ENCODE measurements around the gene ALPP.
"Not testable (repeated sequence)": the region's sequence is repeated elsewhere in the genome, so short reads cannot be mapped to it uniquely, and the experiment has no call there.

Gene ALPP

DNA sequence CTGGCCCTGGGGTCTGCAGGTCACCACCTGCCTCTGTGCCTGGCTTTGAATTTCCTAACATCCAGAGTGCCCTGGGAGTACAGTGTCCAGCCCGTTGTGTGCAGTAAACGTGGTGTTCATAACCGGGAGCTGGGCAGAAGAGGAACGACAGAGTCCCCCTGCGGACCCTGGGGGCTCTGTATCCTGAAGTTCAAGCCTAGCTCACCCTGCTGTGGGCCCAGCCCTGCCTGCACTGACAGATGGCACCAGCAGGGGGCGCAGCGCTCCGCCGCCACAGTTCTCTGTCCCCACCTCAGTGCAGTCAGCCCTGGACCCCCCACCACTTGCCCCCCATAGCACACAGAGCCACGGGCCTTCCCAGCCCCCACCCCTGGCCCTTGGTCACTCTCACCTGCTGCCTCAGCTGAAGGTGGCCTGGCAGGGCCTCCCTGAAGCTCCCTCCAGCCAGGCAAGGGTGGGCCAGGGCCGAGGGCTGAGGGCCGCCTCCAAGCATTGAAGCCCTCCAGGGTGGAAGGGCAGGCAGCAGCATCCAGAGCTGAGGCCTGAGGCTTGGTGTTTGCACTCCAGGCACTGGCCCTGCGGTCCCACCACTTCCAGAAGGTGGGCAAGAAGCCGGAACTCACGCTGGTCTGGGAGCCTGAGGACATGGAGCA, 43.2 kb upstream of the ALPP start:
- H3K27ac ChIP-seq (ENCODE audit: low read depth, low read length); H3K36me3 ChIP-seq (ENCODE audit: control insufficient read depth, insufficient read depth, low read length); H3K9me3 ChIP-seq (ENCODE audit: control insufficient read depth, insufficient read depth, low read depth, low read length); H3K27me3 ChIP-seq (ENCODE audit: control insufficient read depth, insufficient read depth, low read length); H3K4me3 ChIP-seq (ENCODE audit: low read depth, low read length); H3K9ac ChIP-seq (ENCODE audit: low read length); H3K4me1 ChIP-seq (ENCODE audit: control insufficient read depth, insufficient read depth, low read length): not testable (repeated sequence)

DNA sequence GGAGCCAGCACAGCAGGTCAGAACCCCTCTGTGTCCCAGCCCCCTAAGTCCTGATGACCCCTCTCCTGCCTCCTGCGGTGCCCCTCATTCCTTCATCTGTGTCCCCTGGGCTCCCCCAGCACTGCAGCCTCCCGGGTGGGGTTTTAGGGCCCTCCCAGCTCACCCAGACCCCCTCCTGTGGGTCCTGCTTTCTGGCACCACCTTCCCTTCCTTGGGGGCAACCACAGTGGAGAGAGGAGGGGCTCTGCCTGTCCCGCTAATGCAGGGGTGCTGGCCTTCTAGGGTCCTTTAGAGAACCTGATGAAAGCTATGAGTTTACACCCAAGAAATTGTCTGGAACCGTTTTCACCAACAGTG, 42.7 kb upstream of the ALPP start:
- H3K27me3 ChIP-seq (ENCODE audit: control insufficient read depth, insufficient read depth, low read length) = no peaks in the 10 kb centered on the region
- no peak overlapping the region for H3K27ac ChIP-seq (ENCODE audit: low read depth, low read length)
- H3K36me3 ChIP-seq (ENCODE audit: control insufficient read depth, insufficient read depth, low read length) = no peaks in the 10 kb centered on the region
- no peak overlapping the region for H3K4me3 ChIP-seq (ENCODE audit: low read depth, low read length)
- no peaks in the 10 kb centered on the region for H3K9me3 ChIP-seq (ENCODE audit: control insufficient read depth, insufficient read depth, low read depth, low read length)
- no peak overlapping the region for H3K9ac ChIP-seq (ENCODE audit: low read length)
- peaks cover 3% of the 10 kb centered on the region; the same call in 1 of the 2 replicates for H3K4me1 ChIP-seq (ENCODE audit: control insufficient read depth, insufficient read depth, low read length)

DNA sequence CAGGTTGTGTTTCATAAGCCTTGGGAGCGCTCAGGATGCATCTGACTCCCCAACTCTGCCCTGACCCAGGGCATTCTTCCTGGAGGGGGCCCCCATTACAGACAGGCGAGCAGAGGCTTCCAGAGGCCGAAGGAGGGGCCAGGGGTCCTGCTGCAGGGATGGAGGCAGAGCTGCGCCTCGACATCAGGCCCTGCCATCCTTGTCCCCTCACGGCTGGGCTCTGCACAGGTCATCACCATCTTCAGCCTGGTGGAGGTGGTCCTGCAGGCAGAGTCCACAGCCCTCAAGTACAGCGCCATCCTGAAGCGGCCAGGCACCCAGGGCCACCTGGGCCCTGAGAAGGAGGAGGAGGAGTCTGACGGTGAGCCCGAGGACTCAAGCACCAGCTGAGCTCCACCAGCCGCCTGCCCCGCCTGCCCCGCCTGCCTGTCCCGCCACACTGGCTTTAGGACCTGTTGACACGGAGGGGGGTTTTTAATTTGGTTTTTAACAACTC, 42.3 kb upstream of the ALPP start:
- H3K36me3 ChIP-seq (ENCODE audit: control insufficient read depth, insufficient read depth, low read length) = no peaks in the 10 kb centered on the region
- no peak overlapping the region for H3K4me3 ChIP-seq (ENCODE audit: low read depth, low read length)
- H3K9ac ChIP-seq (ENCODE audit: low read length) = no peak overlapping the region
- peaks cover 3% of the 10 kb centered on the region; the same call in 1 of the 2 replicates for H3K4me1 ChIP-seq (ENCODE audit: control insufficient read depth, insufficient read depth, low read length)
- H3K9me3 ChIP-seq (ENCODE audit: control insufficient read depth, insufficient read depth, low read depth, low read length) = no peaks in the 10 kb centered on the region
- no peak overlapping the region for H3K27ac ChIP-seq (ENCODE audit: low read depth, low read length)
- H3K27me3 ChIP-seq (ENCODE audit: control insufficient read depth, insufficient read depth, low read length) = no peaks in the 10 kb centered on the region

DNA sequence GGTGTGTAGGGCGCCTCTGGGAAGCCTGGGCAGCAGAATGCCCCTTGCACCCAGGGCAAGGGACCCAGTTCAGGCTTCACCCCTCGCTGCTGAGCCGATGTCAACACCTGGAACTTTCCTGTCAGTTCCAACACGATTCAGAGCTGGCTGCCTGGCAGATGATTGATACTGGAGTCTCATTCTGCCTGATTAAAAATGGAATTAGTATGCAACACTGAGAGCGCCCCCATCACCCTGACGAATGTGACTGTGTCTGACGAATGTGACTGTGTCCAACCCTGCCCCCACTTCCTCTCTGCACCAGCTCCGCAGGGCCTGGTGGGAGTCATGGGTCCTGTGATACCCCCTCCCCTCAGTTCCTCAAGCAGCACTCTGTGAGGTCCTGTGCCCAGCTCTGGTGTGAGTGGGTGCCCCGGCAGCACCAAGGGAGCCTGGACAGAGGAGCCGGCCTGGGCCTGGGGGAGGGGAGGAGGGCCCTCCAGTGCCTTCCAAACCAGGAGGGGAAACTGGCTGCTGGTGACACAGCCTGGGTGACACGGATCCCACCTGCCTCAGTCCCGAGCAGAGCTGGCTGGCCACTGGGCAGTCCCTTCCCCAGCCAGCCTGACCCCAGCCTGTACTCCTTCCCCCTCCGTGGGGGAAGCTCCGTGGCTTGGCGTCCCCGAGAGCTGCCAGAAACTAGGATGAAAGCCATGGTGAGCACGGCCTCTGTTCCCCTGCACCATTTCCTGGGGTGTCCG, 41.4 kb upstream of the ALPP start:
- H3K9me3 ChIP-seq (ENCODE audit: control insufficient read depth, insufficient read depth, low read depth, low read length) = no peaks in the 10 kb centered on the region
- H3K4me3 ChIP-seq (ENCODE audit: low read depth, low read length) = no peak overlapping the region
- peaks cover 3% of the 10 kb centered on the region; the same call in 1 of the 2 replicates for H3K4me1 ChIP-seq (ENCODE audit: control insufficient read depth, insufficient read depth, low read length)
- no peaks in the 10 kb centered on the region for H3K27me3 ChIP-seq (ENCODE audit: control insufficient read depth, insufficient read depth, low read length)
- no peak overlapping the region for H3K27ac ChIP-seq (ENCODE audit: low read depth, low read length)
- H3K36me3 ChIP-seq (ENCODE audit: control insufficient read depth, insufficient read depth, low read length) = no peaks in the 10 kb centered on the region
- no peak overlapping the region for H3K9ac ChIP-seq (ENCODE audit: low read length)

DNA sequence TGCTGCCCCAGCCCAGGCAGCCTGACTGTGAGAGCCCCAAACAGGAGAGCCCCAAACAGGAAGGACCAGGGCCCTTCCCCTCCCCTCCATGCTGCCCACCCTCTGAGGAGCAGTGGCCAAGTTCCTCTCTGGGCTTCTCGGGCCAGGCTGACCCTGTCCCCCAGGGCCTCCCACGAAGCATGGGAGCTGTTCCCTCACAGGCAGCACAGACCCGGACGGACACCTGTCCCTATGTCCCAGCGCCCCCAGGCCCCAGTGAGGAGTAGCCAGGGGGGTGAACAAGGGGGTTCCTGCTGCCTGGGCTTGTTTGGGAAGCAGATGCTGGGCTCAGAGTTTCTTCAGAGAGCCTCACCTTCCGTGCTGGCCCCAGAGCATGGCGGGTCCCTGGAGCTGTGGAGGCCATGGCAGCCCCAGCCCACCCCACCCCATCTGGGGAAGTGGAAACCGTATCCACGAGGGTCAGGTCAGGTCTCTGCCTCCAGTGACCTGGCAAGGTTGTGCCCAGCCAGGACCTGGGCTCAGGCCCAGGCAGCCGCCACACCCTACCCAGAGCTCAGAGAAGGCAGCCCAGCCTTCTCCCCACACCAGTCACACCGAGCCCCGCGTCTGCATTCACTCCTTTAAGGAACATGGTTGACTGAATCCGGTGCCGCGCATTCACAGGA, 40.3 kb upstream of the ALPP start:
- H3K27me3 ChIP-seq (ENCODE audit: control insufficient read depth, insufficient read depth, low read length); H3K4me3 ChIP-seq (ENCODE audit: low read depth, low read length); H3K9ac ChIP-seq (ENCODE audit: low read length); H3K9me3 ChIP-seq (ENCODE audit: control insufficient read depth, insufficient read depth, low read depth, low read length); H3K27ac ChIP-seq (ENCODE audit: low read depth, low read length); H3K4me1 ChIP-seq (ENCODE audit: control insufficient read depth, insufficient read depth, low read length); H3K36me3 ChIP-seq (ENCODE audit: control insufficient read depth, insufficient read depth, low read length): not testable (repeated sequence)

DNA sequence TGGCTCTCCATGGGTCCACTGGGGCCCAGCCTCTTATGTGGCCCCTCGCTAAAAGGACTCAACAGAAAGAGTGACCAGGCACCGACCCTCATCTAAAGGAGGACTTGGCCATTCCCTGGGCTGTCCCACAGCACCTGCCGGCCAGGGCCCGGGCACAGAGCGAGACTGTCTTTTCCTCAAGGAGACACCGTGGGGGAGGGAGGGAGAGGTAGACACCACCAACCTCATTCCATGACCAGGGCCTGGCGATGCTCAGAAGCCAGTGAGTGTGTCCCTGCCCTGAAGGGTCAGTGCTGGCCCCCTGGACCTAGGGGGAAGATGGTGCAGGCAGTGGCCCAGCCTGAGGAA, 39.8 kb upstream of the ALPP start:
- Histone ChIP-seq H3K4me1 (ENCODE audit: control insufficient read depth, insufficient read depth, low read length) (peaks cover 3% of the 10 kb centered on the region; the same call in 1 of the 2 replicates), H3K27ac (ENCODE audit: low read depth, low read length) (no peak overlapping the region), H3K27me3 (ENCODE audit: control insufficient read depth, insufficient read depth, low read length) (no peaks in the 10 kb centered on the region), H3K9me3 (ENCODE audit: control insufficient read depth, insufficient read depth, low read depth, low read length) (no peaks in the 10 kb centered on the region), H3K36me3 (ENCODE audit: control insufficient read depth, insufficient read depth, low read length) (no peaks in the 10 kb centered on the region), H3K9ac (ENCODE audit: low read length) (no peak overlapping the region), H3K4me3 (ENCODE audit: low read depth, low read length) (no peak overlapping the region)

DNA sequence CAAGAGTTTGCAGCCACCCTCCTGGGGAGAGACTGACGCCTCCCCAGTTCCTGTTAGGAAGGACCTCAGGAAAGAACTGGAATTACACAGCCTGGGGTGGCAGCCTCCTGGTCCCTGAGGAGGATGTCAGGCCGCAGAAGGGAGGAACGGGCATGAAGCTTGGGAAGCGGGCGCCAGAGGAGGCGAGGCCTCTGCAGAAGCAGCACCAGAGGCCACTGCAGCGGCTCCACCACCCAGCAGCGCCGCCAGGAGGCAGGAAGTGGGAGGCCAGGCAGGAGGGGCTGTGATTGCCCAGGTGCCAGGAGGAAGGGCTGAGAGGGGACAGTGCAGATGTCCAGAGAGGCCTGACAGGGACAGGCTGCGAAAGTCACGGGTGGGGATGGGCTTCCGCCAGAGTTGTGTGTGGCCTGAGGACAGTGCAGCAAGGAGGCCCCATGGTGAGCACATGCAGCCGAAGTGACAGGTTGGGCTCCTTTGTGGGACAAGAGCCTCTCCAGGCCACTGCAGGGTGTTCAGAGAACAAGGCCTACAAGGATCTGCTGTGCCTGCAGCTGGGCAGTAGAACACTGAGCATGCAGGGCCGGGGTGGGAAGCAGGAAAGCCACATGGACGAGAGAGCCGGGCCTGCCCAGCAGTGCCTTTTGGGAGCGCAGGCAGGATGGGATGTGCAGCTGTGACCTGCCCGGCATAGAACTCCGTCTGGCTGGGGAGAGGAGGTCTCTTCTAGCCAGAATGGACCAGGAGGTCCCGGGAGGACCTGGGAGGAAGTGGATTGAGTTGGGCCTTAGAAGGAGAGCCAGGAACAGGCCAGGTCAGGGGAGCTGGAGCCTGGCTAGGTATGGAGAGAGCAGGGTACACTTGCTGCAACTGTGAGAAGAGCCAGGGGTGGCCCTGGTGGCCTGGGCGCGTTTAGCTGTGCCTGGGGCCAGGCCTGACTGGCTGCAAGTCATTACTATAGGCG, 39.1 kb upstream of the ALPP start:
- peaks cover 3% of the 10 kb centered on the region; the same call in 1 of the 2 replicates for H3K4me1 ChIP-seq (ENCODE audit: control insufficient read depth, insufficient read depth, low read length)
- H3K4me3 ChIP-seq (ENCODE audit: low read depth, low read length) = no peak overlapping the region
- no peaks in the 10 kb centered on the region for H3K36me3 ChIP-seq (ENCODE audit: control insufficient read depth, insufficient read depth, low read length)
- H3K9me3 ChIP-seq (ENCODE audit: control insufficient read depth, insufficient read depth, low read depth, low read length) = no peaks in the 10 kb centered on the region
- no peak overlapping the region for H3K27ac ChIP-seq (ENCODE audit: low read depth, low read length)
- H3K9ac ChIP-seq (ENCODE audit: low read length) = no peak overlapping the region
- H3K27me3 ChIP-seq (ENCODE audit: control insufficient read depth, insufficient read depth, low read length) = no peaks in the 10 kb centered on the region

DNA sequence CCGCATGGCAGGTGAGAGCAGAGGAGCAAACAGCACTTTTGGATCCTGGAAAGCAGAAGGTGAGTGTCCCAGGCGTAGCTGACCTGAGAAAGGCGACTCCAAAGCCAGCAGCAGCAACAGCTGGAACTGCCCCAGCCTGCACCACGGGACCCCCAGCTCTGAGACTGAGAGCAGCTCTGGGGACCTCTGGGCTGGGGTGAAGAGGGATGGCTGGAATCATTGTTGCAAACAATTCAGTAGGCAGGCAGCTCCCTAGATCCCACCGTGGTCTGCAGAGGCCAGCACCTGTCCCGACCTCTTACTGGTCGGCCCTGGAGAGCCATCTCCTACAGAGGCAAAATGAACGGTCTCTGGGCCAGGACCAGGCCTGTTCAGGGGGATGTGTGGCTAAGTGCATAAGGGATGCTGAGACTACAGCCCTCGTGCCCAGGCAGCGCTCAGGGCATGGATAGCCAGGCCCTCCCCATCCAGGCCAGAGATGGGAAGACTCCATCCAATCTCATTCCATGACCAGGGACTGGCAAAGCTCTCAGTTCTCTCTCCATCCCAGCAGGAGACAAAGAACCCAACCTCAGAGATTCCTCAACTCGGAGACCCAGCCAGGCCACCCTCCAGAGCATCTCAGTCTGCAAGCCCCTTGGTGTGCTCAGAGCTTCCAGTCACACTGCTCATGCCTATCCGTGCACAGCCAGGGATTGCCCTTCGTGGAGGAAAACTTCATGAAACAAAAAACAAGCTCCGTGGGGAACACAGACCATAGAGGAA, 38.2 kb upstream of the ALPP start:
- peaks cover 3% of the 10 kb centered on the region; the same call in 1 of the 2 replicates for H3K4me1 ChIP-seq (ENCODE audit: control insufficient read depth, insufficient read depth, low read length)
- no peaks in the 10 kb centered on the region for H3K27me3 ChIP-seq (ENCODE audit: control insufficient read depth, insufficient read depth, low read length)
- H3K9ac ChIP-seq (ENCODE audit: low read length) = no peak overlapping the region
- H3K4me3 ChIP-seq (ENCODE audit: low read depth, low read length) = no peak overlapping the region
- no peak overlapping the region for H3K27ac ChIP-seq (ENCODE audit: low read depth, low read length)
- no peaks in the 10 kb centered on the region for H3K36me3 ChIP-seq (ENCODE audit: control insufficient read depth, insufficient read depth, low read length)
- H3K9me3 ChIP-seq (ENCODE audit: control insufficient read depth, insufficient read depth, low read depth, low read length) = no peaks in the 10 kb centered on the region

DNA sequence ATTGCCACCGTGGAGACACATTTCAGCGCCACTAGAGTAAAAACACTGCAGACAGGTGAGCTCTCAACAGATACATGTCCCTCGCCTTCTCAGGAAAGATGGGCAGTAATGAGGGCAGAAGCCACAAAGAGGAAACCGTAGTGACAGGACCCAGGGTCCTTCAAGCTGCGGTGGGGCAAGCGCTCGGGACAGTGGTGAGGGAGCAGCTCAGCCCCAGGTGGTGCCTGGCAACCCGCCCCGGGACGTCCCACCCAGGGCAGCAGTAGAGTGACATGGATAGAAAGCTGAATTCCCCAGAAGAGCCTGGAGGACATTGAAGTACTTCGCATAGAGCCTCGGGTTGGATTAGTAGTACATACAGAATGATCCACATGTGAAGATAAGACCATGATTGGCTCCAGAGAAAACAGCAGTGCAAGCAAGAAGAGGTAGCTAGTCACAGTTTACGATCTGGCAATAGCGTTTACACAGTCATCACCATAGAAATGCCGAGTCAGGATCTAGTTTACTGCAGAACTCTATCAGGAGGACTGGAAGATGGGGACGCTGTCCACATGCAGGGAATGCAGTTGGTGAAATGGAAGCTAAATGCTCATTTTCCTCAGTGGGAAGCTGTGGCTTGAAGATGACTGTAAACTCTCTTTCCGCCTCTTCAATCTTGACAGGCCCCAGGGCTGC, 37.4 kb upstream of the ALPP start:
- H3K36me3 ChIP-seq (ENCODE audit: control insufficient read depth, insufficient read depth, low read length) = no peaks in the 10 kb centered on the region
- H3K4me1 ChIP-seq (ENCODE audit: control insufficient read depth, insufficient read depth, low read length) = peaks cover 3% of the 10 kb centered on the region; the same call in 1 of the 2 replicates
- no peak overlapping the region for H3K9ac ChIP-seq (ENCODE audit: low read length)
- H3K9me3 ChIP-seq (ENCODE audit: control insufficient read depth, insufficient read depth, low read depth, low read length) = no peaks in the 10 kb centered on the region
- H3K27ac ChIP-seq (ENCODE audit: low read depth, low read length) = no peak overlapping the region
- H3K4me3 ChIP-seq (ENCODE audit: low read depth, low read length) = no peak overlapping the region
- H3K27me3 ChIP-seq (ENCODE audit: control insufficient read depth, insufficient read depth, low read length) = no peaks in the 10 kb centered on the region

DNA sequence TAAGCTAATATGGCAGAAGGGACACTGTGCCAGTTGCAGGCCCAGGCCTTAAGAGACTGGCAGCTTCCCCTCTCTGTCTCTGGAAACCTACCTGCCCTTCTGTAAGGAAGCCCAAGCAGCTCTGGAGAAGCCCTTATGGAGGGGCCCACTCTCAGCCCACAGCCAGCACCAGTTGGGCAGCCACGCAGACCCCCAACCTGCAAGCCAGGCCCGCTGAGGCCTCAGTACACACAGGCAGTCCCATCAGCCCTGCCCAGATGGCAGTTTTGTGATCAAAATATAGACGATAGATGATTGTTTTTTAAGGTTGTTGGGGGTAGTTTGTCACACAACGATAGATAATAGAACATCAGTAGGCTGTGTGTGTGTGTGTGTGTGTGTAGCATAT, 36.8 kb upstream of the ALPP start:
- H3K36me3 ChIP-seq (ENCODE audit: control insufficient read depth, insufficient read depth, low read length) = no peaks in the 10 kb centered on the region
- H3K4me3 ChIP-seq (ENCODE audit: low read depth, low read length) = no peak overlapping the region
- H3K27ac ChIP-seq (ENCODE audit: low read depth, low read length) = no peak overlapping the region
- H3K4me1 ChIP-seq (ENCODE audit: control insufficient read depth, insufficient read depth, low read length) = peaks cover 3% of the 10 kb centered on the region; the same call in 1 of the 2 replicates
- H3K27me3 ChIP-seq (ENCODE audit: control insufficient read depth, insufficient read depth, low read length) = no peaks in the 10 kb centered on the region
- no peaks in the 10 kb centered on the region for H3K9me3 ChIP-seq (ENCODE audit: control insufficient read depth, insufficient read depth, low read depth, low read length)
- no peak overlapping the region for H3K9ac ChIP-seq (ENCODE audit: low read length)

Measured in HUES6 (cell line).